Right lobe of liver (tissue), 6 donors: ENCODE measurements around the gene KIAA0513. TPM values are rescaled to one million over a fixed set of nuclear protein-coding genes. Genes with fewer than 3 reads are reported as not detected.

Experiments used
- ATAC-seq, 4 donors: fragments of 200-7000 bp; cut with Tn5 transposase; one replicate each; pipeline ENCODE4 v1.9.1; 2020; ENCODE audit warnings: mild to moderate bottlenecking in 4 of 4, moderate library complexity in 4 of 4
- DNase-seq, 3 donors: peaks; one replicate each; pipeline ENCODE4 v3.0.0-alpha.2; 2020
- H3K27ac ChIP-seq, 3 donors: fragments of 200-600 bp; one replicate each; pipeline ENCODE4 v1.8.0; 2022
- H3K27me3 ChIP-seq, 2 donors: fragments of 200-600 bp; one replicate each; pipeline ENCODE4 v1.8.0; 2022
- H3K36me3 ChIP-seq, 4 donors: fragments of 200-600 bp; sonication (generic) in 1 of 4; one replicate each; pipeline versions ENCODE4 v1.5.1 to v1.8.0; 2017 to 2022; ENCODE audit warnings: control low read depth in 1 of 4
- H3K4me1 ChIP-seq, 4 donors: fragments of 200-600 bp; sonication (generic) in 1 of 4; one replicate each; pipeline versions ENCODE4 v1.5.1 to v1.8.0; 2017 to 2022; ENCODE audit warnings: control low read depth in 1 of 4
- H3K4me3 ChIP-seq, 3 donors: fragments of 200-600 bp; one replicate each; pipeline ENCODE4 v1.8.0; 2022
- H3K9me3 ChIP-seq, 4 donors: fragments of 200-600 bp; sonication (generic) in 1 of 4; one replicate each; pipeline versions ENCODE4 v1.5.1 to v1.8.0; 2017 to 2022; ENCODE audit warnings: control low read depth in 1 of 4
- POLR2A ChIP-seq: fragments of 450-650 bp; IDR thresholded peaks from one replicate; pipeline ENCODE4 v1.6.1; 2017; ENCODE audit warnings: antibody characterized with exemption, mild to moderate bottlenecking
- WGBS: methylation state at CpG from one replicate; pipeline ENCODE4 v1.1.6; 2018; ENCODE audit warnings: low coverage, low lambda C conversion rate; ENCODE audit not compliant: insufficient coverage; ENCODE audit errors: missing lambda C conversion rate; 5-methylcytosine and 5-hydroxymethylcytosine counted together
- intact Hi-C, 2 donors: fragments of 100-400 bp; cut with DNase I; formaldehyde crosslinking; loops; one replicate each; pipeline versions ENCODE4 v1.11.2 to v1.14.1; 2022
- total RNA-seq, 6 experiments: library from RNA; depleted of rRNA in 2 of 6; stranded (reverse); fragments of >200 nt in 2 of 6; fragmentation: NEBNext Ultra II Directional in 3 of 6; extraction: Animal tissue kit (Norgen Biotek cat#: 25700) in 3 of 6; gene quantifications; one replicate each; pipeline versions ENCODE4 v1.1.0 to v1.2.4, GENCODE V29; 2016 to 2023
- TF ChIP-seq, protein P1 (sequence below), 4 donors: fragments of 200-600 bp in 3 of 4; fragments of 450-650 bp in 1 of 4; IDR thresholded peaks; one replicate each; pipeline versions ENCODE4 v1.5.1 to v1.8.0; 2016 to 2022; ENCODE audit warnings: antibody characterized with exemption in 4 of 4, mild to moderate bottlenecking in 2 of 4
- donor health status: DM: no; HTN: yes; CAD: no.
- donor health status: DM: no; HTN: no; CAD: no.
- donor health status: DM: no; HTN: no; CAD: no.
- donor health status: DM: no; HTN: yes; CAD: no.
- donor health status: DM: no; HTN: yes; CAD: no.

The KIAA0513 gene
- total RNA-seq, 6 experiments from 2014 or later = 2.6 to 7.4 (median 4.7) TPM

DNA sequence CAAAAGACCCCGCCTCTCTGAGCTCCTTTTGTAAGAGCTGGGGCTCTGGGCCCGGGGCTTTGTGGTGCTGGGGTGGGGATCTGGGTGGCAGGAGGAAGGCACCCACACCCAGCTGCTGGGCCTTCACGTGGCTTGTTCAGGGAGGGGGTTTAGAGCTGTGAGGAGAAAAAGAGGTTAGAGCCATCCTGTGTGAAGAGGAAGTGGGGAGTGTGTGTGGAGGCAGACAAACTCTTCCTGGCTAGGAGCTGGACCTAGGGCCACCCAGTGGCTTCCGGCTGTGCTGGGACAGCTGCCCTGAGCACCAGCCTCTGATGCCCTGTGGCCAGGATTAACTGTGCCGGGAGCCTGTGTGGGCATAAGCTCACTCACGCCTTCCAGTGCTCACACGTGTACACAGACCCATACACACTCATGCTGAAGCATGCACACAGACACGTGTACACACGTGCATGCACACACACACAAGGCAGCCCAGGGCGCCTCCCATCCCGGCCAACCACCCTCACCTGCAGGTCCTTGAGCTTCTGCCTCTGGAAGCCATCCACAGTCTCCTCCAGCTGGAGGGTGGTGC, 77.3 kb downstream of the KIAA0513 start:
- no peaks in the 10 kb centered on the region for H3K4me1 ChIP-seq
- intact Hi-C loops = no loop called here
- no peak for DNase-seq
- no peaks in the 10 kb centered on the region for H3K36me3 ChIP-seq
- TF ChIP-seq, protein P1, sequence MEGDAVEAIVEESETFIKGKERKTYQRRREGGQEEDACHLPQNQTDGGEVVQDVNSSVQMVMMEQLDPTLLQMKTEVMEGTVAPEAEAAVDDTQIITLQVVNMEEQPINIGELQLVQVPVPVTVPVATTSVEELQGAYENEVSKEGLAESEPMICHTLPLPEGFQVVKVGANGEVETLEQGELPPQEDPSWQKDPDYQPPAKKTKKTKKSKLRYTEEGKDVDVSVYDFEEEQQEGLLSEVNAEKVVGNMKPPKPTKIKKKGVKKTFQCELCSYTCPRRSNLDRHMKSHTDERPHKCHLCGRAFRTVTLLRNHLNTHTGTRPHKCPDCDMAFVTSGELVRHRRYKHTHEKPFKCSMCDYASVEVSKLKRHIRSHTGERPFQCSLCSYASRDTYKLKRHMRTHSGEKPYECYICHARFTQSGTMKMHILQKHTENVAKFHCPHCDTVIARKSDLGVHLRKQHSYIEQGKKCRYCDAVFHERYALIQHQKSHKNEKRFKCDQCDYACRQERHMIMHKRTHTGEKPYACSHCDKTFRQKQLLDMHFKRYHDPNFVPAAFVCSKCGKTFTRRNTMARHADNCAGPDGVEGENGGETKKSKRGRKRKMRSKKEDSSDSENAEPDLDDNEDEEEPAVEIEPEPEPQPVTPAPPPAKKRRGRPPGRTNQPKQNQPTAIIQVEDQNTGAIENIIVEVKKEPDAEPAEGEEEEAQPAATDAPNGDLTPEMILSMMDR (IDR thresholded peaks at IDR 0.05) = no peak
- TF ChIP-seq POLR2A = no peak
- no peaks in the 10 kb centered on the region for H3K9me3 ChIP-seq
- H3K4me3 ChIP-seq = no peak overlapping the region
- no peaks in the 10 kb centered on the region for H3K27me3 ChIP-seq
- ATAC-seq = peak; percentile 58 to 75 (median 62)
- WGBS = 46% methylated on average over 2 of the region's 11 CpGs
- H3K27ac ChIP-seq = no peak overlapping the region

DNA sequence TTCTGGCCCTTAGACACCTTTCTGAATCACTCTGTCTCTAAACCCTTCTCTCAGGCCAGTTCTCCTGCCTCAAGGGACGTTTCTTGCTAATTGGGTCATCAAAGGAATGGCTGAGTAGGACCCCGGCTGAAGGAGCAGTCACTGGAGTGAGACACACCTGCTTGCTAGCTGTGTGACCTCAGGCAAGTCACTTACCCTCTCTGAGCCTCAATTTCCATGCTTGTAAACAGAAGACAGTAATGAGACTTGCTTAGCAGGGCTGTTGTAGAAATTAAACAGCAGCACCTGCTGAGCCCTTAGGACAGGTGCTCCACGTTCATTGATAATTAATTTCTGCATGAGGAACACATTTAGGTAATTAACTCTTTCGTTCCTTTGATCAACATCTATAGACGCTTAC, 77.9 kb downstream of the KIAA0513 start:
- H3K4me1 ChIP-seq = no peaks in the 10 kb centered on the region
- H3K27me3 ChIP-seq = no peaks in the 10 kb centered on the region
- H3K36me3 ChIP-seq = no peaks in the 10 kb centered on the region
- no peak overlapping the region for H3K27ac ChIP-seq
- intact Hi-C loops = no loop called here
- H3K4me3 ChIP-seq = no peak overlapping the region
- ATAC-seq = no peak
- WGBS = 64% methylated on average over 5 of the region's 5 CpGs
- H3K9me3 ChIP-seq = no peaks in the 10 kb centered on the region
- DNase-seq = no peak
- TF ChIP-seq, protein P1 (IDR thresholded peaks at IDR 0.05) = no peak

DNA sequence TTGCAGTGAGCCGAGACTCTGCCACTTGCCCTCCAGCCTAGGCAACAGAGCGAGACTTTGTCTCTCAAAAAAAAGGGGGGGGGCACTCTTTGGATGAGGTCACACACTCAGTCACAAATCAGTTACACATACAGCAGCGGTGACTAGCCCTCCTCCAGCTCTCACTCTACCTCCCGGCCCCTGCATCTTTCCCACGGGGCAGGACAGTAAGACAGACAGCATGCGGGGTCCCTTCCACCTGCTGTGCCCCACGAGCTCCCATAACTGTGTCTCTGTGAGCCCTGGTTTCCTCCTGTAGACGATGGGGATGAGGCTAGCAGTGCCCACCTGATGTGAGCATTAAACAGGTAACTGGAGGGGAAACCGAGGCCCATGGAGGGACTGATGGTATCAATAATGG, 79.5 kb downstream of the KIAA0513 start:
- intact Hi-C loops = no loop called here
- H3K4me3 ChIP-seq = no peak overlapping the region
- DNase-seq (no peak), ATAC-seq (no peak)
- no peaks in the 10 kb centered on the region for H3K36me3 ChIP-seq
- 71% methylated on average over 6 of the region's 9 CpGs for WGBS
- no peaks in the 10 kb centered on the region for H3K27me3 ChIP-seq
- H3K27ac ChIP-seq = no peak overlapping the region
- TF ChIP-seq, protein P1 (IDR thresholded peaks at IDR 0.05) = no peak
- TF ChIP-seq POLR2A = no peak
- H3K9me3 ChIP-seq = no peaks in the 10 kb centered on the region
- H3K4me1 ChIP-seq = no peaks in the 10 kb centered on the region

DNA sequence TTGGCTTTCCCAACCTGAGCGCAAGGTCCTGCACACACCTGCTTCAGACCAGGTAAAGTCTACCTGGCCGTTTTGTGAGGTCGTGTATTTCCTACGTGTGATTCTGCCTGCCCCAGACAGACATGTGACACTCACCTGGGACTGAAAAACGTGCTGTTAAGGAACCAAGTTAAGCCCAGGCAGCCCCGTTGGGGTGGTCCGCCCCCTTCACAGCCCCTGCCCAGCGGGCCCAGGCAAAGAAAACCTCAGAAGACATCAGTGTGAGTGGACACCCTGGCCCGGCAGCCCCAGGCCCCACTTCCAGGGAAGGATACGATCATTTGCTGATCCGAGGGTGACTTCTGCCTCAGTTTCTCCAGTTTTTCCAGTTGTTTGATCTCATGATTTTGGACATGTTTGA, 79.9 kb downstream of the KIAA0513 start:
- TF ChIP-seq, protein P1 (IDR thresholded peaks at IDR 0.05) = no peak
- TF ChIP-seq POLR2A = no peak
- ATAC-seq = no peak
- no peak overlapping the region for H3K27ac ChIP-seq
- no peaks in the 10 kb centered on the region for H3K27me3 ChIP-seq
- no peaks in the 10 kb centered on the region for H3K9me3 ChIP-seq
- no peaks in the 10 kb centered on the region for H3K4me1 ChIP-seq
- WGBS = no CpG with 5 or more reads among the region's 11 CpGs
- DNase-seq = no peak
- intact Hi-C loops = no loop called here
- no peaks in the 10 kb centered on the region for H3K36me3 ChIP-seq
- H3K4me3 ChIP-seq = no peak overlapping the region

DNA sequence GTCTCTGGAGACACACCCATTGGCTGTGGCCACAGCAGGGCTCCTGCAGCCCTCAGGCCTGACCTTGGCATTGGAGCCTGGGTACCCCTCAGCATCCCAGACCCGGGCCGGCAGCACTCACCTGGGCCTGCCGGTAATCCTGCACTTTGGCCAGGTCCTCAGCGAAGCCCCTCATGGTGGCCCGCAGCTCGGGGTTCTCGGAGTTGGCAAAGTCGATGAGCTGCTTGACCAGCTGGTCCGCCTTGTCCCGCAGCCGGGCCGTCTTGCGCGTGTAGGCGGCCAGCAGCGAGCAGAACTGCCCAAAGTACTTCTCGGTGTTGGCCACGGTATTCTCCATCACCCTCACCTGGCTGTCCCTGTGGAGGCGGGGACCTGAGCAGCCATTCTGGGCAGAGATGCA, 82.5 kb downstream of the KIAA0513 start:
- ATAC-seq (no peak), DNase-seq (no peak)
- no peaks in the 10 kb centered on the region for H3K27me3 ChIP-seq
- H3K4me3 ChIP-seq = no peak overlapping the region
- no peak overlapping the region for H3K27ac ChIP-seq
- intact Hi-C loops = loop anchor here in 1 of 2 donors (10.0 kb wide), 2 partner anchors 125 to 165 kb away; no protein-coding TSS in a partner anchor
- no peaks in the 10 kb centered on the region for H3K9me3 ChIP-seq
- no peaks in the 10 kb centered on the region for H3K36me3 ChIP-seq
- H3K4me1 ChIP-seq = peaks cover 0 to 8% (median 0%) of the 10 kb centered on the region in 4 donors
- 100% methylated on average over 8 of the region's 19 CpGs for WGBS
- TF ChIP-seq, protein P1 (IDR thresholded peaks at IDR 0.05) = no peak
- TF ChIP-seq POLR2A = no peak
